ENCODE data around the gene UTY.

GRCh38 chrY:13478126-13478785 lies 1.6 kb downstream of the UTY start:
- no peak for TF ChIP-seq CTCF (IDR thresholded peaks at IDR 0.05; ENCODE audit: low read length)
- TF ChIP-seq EZH2phosphoT487 (IDR thresholded peaks at IDR 0.05; ENCODE audit: low read length) = no peak

Measured in MM.1S (cell line).